Erythroblast (primary cell): Measurements from ENCODE around the gene ITGAE.

Source experiments
- GATA1 ChIP-seq: IDR thresholded peaks from 2 replicates; pipeline ENCODE4 v1.6.1; 2011; ENCODE audit warnings: low read depth, mild to moderate bottlenecking, control low read depth, low read length, moderate library complexity
- POLR2A ChIP-seq: IDR thresholded peaks from 2 replicates; pipeline ENCODE4 v1.6.1; 2011; ENCODE audit warnings: mild to moderate bottlenecking, low read length

DNA sequence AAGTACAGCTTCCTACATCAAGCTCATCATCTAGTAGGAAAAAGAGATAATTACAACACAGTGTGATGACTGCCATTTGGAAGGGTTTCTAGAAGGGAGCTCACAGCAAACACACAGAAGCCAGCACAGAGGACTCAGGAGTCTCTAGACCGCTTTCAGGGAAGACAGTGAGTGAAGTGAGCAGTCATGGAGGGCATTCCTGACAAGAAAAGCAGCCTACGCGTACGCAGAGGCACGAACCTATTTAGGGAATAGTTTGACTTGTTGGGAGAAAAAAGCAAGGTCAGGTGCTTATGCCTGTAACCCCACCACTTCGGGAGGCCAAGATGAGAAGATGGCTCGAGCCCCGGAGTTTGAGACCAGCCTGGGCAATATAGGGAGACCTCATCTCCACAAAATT lies 85.7 kb downstream of the ITGAE start:
- TF ChIP-seq POLR2A: no peak
- no peak for TF ChIP-seq GATA1
